Measurements from ENCODE around the gene KLRD1.

KLRD1 gene

DNA sequence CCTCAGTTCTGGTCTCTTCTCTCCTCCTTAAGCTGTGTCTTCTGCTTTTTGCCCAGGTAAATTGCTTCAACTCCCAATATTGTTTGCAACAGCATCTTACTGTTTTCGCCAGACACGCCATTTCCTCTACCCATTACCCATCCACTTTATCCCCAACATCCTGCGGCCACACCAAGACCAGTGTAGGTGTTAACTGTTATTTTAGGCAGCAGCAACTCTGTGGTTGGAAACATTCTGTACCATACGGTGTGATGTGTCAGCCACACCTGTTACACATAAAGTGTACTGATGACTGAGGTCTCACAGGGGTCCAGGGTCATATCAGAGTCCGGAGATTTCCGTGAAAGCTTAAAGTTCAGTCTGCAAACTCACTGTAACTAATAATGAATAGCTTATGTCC is 21.8 kb upstream of the KLRD1 start:
- Histone ChIP-seq H3K4me2 (ENCODE audit: low read length, poor library complexity, severe bottlenecking) (no peak overlapping the region), H3K9ac (ENCODE audit: low read length) (no peak overlapping the region), H2AK5ac (ENCODE audit: low read length, severe bottlenecking) (no peak overlapping the region)

DNA sequence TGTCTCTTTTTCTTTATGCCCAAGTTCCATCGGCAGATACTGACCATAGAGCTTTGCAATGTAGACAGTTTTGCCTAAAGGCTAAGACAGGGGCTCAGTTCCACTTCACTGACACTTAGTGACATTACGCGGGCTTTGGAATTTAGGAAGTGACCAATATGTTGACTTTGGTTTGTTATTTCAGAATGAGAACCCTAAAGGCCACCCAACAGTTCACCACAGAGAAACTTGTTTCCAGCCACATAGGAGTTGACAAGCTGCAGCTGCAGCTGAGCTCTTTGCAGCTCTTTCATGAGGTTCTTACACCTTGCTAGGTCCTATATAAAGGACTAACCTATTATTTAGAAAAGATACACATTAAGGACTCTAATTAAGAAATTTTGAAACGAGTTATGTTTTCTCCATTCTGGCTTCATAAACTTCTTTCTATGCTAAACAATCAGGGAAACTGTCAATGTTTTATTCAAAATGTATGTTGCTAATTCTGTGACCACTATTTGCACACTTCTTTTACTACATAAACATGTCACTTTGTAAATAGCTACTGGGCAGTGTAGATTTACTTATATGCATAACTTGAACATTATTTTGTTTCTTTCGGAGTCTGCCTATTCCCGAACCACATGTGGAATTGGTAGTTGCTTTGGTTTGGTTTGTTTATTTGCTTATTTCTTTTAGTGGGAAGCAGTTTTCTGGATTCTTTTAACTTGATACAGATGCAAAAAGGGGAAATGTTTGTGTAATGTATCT is 18.5 kb upstream of the KLRD1 start:
- Histone ChIP-seq H3K27me3 (ENCODE audit: control insufficient read depth in 1 of 2, insufficient read depth in 1 of 2, low read length in 2 of 2) (no peaks in the 10 kb centered on the region), H3K79me1 (replicated peaks; ENCODE audit: low read length, poor library complexity, severe bottlenecking) (no peaks in the 10 kb centered on the region), H2AFZ (ENCODE audit: low read depth, low read length) (no peak overlapping the region), H3K27ac (ENCODE audit: low read length, poor library complexity, severe bottlenecking) (no peak overlapping the region), H3K18ac (ENCODE audit: low read depth in 1 of 2, low read length in 2 of 2) (no peak overlapping the region), H4K8ac (ENCODE audit: low read length) (no peak overlapping the region), H3K4me1 (ENCODE audit: control insufficient read depth, insufficient read depth, low read depth, low read length) (no peaks in the 10 kb centered on the region), H3K9me3 (ENCODE audit: control insufficient read depth, low read length) (no peaks in the 10 kb centered on the region), H2BK15ac (ENCODE audit: low read depth, poor library complexity, severe bottlenecking) (no peak overlapping the region), H2BK12ac (ENCODE audit: low read length in 2 of 2) (no peak overlapping the region), H3K4me3 (ENCODE audit: insufficient read depth in 1 of 2, low read depth in 1 of 2, low read length in 2 of 2) (no peak overlapping the region), H2BK5ac (ENCODE audit: low read depth, low read length, poor library complexity, severe bottlenecking) (no peak overlapping the region), H3K9ac (ENCODE audit: low read length) (no peak overlapping the region), H3K4me2 (ENCODE audit: low read length, poor library complexity, severe bottlenecking) (no peak overlapping the region), H3K23ac (ENCODE audit: low read length in 2 of 2) (no peak overlapping the region), H2AK5ac (ENCODE audit: low read length, severe bottlenecking) (no peak overlapping the region), H3K14ac (ENCODE audit: low read length in 2 of 2) (no peak overlapping the region), H3K36me3 (ENCODE audit: control insufficient read depth in 1 of 2, insufficient read depth in 2 of 2, low read depth in 1 of 2, low read length in 2 of 2) (no peaks in the 10 kb centered on the region), H2BK120ac (ENCODE audit: low read depth, low read length) (no peak overlapping the region), H3K4ac (ENCODE audit: low read depth in 1 of 2, low read length in 2 of 2) (no peak overlapping the region), H4K91ac (ENCODE audit: low read length) (no peak overlapping the region)
- 97% methylated on average over 5 of the region's 6 CpGs for WGBS
- no peak for DNase-seq

More for the DNA sequence above, 21.8 kb upstream of the KLRD1 start:
- no peak overlapping the region for H4K8ac ChIP-seq (ENCODE audit: low read length)
- DNase-seq, result no peak
- H2BK120ac ChIP-seq (ENCODE audit: low read depth, low read length), result no peak overlapping the region
- no peak overlapping the region for H3K4me3 ChIP-seq (ENCODE audit: insufficient read depth in 1 of 2, low read depth in 1 of 2, low read length in 2 of 2)
- H2BK5ac ChIP-seq (ENCODE audit: low read depth, low read length, poor library complexity, severe bottlenecking), result no peak overlapping the region
- no peaks in the 10 kb centered on the region for H3K4me1 ChIP-seq (ENCODE audit: control insufficient read depth, insufficient read depth, low read depth, low read length)
- H2BK15ac ChIP-seq (ENCODE audit: low read depth, poor library complexity, severe bottlenecking), result no peak overlapping the region
- H3K23ac ChIP-seq (ENCODE audit: low read length in 2 of 2), result no peak overlapping the region
- no peak overlapping the region for H4K91ac ChIP-seq (ENCODE audit: low read length)
- no peaks in the 10 kb centered on the region for H3K9me3 ChIP-seq (ENCODE audit: control insufficient read depth, low read length)
- H3K27me3 ChIP-seq (ENCODE audit: control insufficient read depth in 1 of 2, insufficient read depth in 1 of 2, low read length in 2 of 2), result no peaks in the 10 kb centered on the region
- H3K18ac ChIP-seq (ENCODE audit: low read depth in 1 of 2, low read length in 2 of 2), result no peak overlapping the region
- 43% methylated on average over 2 of the region's 6 CpGs for WGBS
- no peaks in the 10 kb centered on the region for H3K36me3 ChIP-seq (ENCODE audit: control insufficient read depth in 1 of 2, insufficient read depth in 2 of 2, low read depth in 1 of 2, low read length in 2 of 2)
- H2BK12ac ChIP-seq (ENCODE audit: low read length in 2 of 2), result no peak overlapping the region
- H2AFZ ChIP-seq (ENCODE audit: low read depth, low read length), result no peak overlapping the region
- H3K27ac ChIP-seq (ENCODE audit: low read length, poor library complexity, severe bottlenecking), result no peak overlapping the region
- no peaks in the 10 kb centered on the region for H3K79me1 ChIP-seq (replicated peaks; ENCODE audit: low read length, poor library complexity, severe bottlenecking)
- H3K14ac ChIP-seq (ENCODE audit: low read length in 2 of 2), result no peak overlapping the region
- no peak overlapping the region for H3K4ac ChIP-seq (ENCODE audit: low read depth in 1 of 2, low read length in 2 of 2)

DNA sequence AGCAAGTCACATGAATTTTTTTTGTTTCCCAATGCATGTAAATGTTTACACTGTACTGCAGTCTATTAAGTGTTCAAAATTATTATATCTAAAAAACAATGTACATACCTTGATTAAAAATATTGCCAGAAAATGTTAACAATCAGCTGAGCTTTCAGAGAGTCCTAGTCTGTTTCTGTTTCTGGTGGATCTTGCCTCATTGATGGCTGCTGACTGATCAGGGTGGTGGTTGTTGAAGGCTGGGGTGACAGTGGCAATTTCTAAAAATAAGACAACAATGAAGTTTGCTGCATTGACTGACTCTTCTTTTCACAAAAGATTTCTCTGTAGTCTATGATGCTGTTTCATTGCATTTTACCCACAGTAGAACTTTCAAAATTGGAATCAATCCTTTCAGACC is 16.6 kb upstream of the KLRD1 start:
- H3K14ac ChIP-seq (ENCODE audit: low read length in 2 of 2), result no peak overlapping the region
- DNase-seq, result no peak
- no peaks in the 10 kb centered on the region for H3K4me1 ChIP-seq (ENCODE audit: control insufficient read depth, insufficient read depth, low read depth, low read length)
- no peaks in the 10 kb centered on the region for H3K79me1 ChIP-seq (replicated peaks; ENCODE audit: low read length, poor library complexity, severe bottlenecking)
- H3K9me3 ChIP-seq (ENCODE audit: control insufficient read depth, low read length), result no peaks in the 10 kb centered on the region
- H2BK15ac ChIP-seq (ENCODE audit: low read depth, poor library complexity, severe bottlenecking), result no peak overlapping the region
- no peak overlapping the region for H3K9ac ChIP-seq (ENCODE audit: low read length)
- H3K23ac ChIP-seq (ENCODE audit: low read length in 2 of 2), result no peak overlapping the region
- no peak overlapping the region for H4K8ac ChIP-seq (ENCODE audit: low read length)
- H2BK120ac ChIP-seq (ENCODE audit: low read depth, low read length), result no peak overlapping the region
- no peak overlapping the region for H3K27ac ChIP-seq (ENCODE audit: low read length, poor library complexity, severe bottlenecking)
- H2AFZ ChIP-seq (ENCODE audit: low read depth, low read length), result no peak overlapping the region
- no peak overlapping the region for H3K4me3 ChIP-seq (ENCODE audit: insufficient read depth in 1 of 2, low read depth in 1 of 2, low read length in 2 of 2)
- H2AK5ac ChIP-seq (ENCODE audit: low read length, severe bottlenecking), result no peak overlapping the region
- no peak overlapping the region for H2BK5ac ChIP-seq (ENCODE audit: low read depth, low read length, poor library complexity, severe bottlenecking)
- H3K4me2 ChIP-seq (ENCODE audit: low read length, poor library complexity, severe bottlenecking), result no peak overlapping the region
- H3K27me3 ChIP-seq (ENCODE audit: control insufficient read depth in 1 of 2, insufficient read depth in 1 of 2, low read length in 2 of 2), result no peaks in the 10 kb centered on the region
- H3K36me3 ChIP-seq (ENCODE audit: control insufficient read depth in 1 of 2, insufficient read depth in 2 of 2, low read depth in 1 of 2, low read length in 2 of 2), result no peaks in the 10 kb centered on the region
- no peak overlapping the region for H2BK12ac ChIP-seq (ENCODE audit: low read length in 2 of 2)
- H4K91ac ChIP-seq (ENCODE audit: low read length), result no peak overlapping the region
- H3K4ac ChIP-seq (ENCODE audit: low read depth in 1 of 2, low read length in 2 of 2), result no peak overlapping the region
- no peak overlapping the region for H3K18ac ChIP-seq (ENCODE audit: low read depth in 1 of 2, low read length in 2 of 2)

DNA sequence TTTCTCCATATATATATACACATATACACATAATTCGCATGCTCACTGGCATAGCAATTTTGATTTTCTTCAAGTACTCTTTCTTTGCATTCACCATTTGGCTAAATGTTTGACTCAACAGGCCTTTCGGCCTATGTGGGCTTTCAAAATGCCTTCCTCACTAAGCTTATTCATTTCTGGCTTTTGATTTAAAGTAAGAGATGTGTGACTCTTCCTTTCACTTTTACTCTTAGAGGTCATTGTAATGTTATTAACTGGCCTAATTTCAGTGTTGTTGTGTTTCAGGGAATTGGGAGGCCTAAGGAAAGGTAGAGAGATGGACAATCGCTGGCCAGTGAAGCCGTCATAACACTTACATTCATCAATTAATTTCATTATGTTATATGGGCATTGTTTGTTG is 14.5 kb upstream of the KLRD1 start:
- no peak for DNase-seq
- Histone ChIP-seq H3K4me3 (ENCODE audit: insufficient read depth in 1 of 2, low read depth in 1 of 2, low read length in 2 of 2) (no peak overlapping the region), H4K91ac (ENCODE audit: low read length) (no peak overlapping the region), H2BK5ac (ENCODE audit: low read depth, low read length, poor library complexity, severe bottlenecking) (no peak overlapping the region), H3K79me1 (replicated peaks; ENCODE audit: low read length, poor library complexity, severe bottlenecking) (no peaks in the 10 kb centered on the region), H3K36me3 (ENCODE audit: control insufficient read depth in 1 of 2, insufficient read depth in 2 of 2, low read depth in 1 of 2, low read length in 2 of 2) (no peaks in the 10 kb centered on the region), H3K9ac (ENCODE audit: low read length) (no peak overlapping the region), H3K4ac (ENCODE audit: low read depth in 1 of 2, low read length in 2 of 2) (no peak overlapping the region), H4K8ac (ENCODE audit: low read length) (no peak overlapping the region), H3K4me2 (ENCODE audit: low read length, poor library complexity, severe bottlenecking) (no peak overlapping the region), H3K14ac (ENCODE audit: low read length in 2 of 2) (no peak overlapping the region), H3K27ac (ENCODE audit: low read length, poor library complexity, severe bottlenecking) (no peak overlapping the region), H2BK15ac (ENCODE audit: low read depth, poor library complexity, severe bottlenecking) (no peak overlapping the region), H3K9me3 (ENCODE audit: control insufficient read depth, low read length) (no peaks in the 10 kb centered on the region), H3K27me3 (ENCODE audit: control insufficient read depth in 1 of 2, insufficient read depth in 1 of 2, low read length in 2 of 2) (no peaks in the 10 kb centered on the region), H3K23ac (ENCODE audit: low read length in 2 of 2) (no peak overlapping the region), H3K4me1 (ENCODE audit: control insufficient read depth, insufficient read depth, low read depth, low read length) (no peaks in the 10 kb centered on the region), H2AFZ (ENCODE audit: low read depth, low read length) (no peak overlapping the region), H2BK120ac (ENCODE audit: low read depth, low read length) (no peak overlapping the region), H3K18ac (ENCODE audit: low read depth in 1 of 2, low read length in 2 of 2) (no peak overlapping the region), H2AK5ac (ENCODE audit: low read length, severe bottlenecking) (no peak overlapping the region), H2BK12ac (ENCODE audit: low read length in 2 of 2) (no peak overlapping the region)
- WGBS, result 100% methylated on average over 2 of the region's 4 CpGs

Measured in mesenchymal stem cell (in vitro differentiated cells and primary cell).